Psoas muscle (tissue), 8 donors: ENCODE measurements around the gene PSMD6. TPM values are rescaled to one million over a fixed set of nuclear protein-coding genes. Genes with fewer than 3 reads are reported as not detected.

ENCODE experiments used
- ATAC-seq, 4 donors: fragments of 200-7000 bp; cut with Tn5 transposase; one replicate each; pipeline ENCODE4 v1.9.1; 2020; ENCODE audit warnings: moderate library complexity in 3 of 4, mild to moderate bottlenecking in 2 of 4
- DNase-seq, 2 donors: peaks; one replicate each; pipeline ENCODE4 v3.0.0-alpha.2; 2020
- H3K27ac ChIP-seq: fragments of 200-600 bp; one replicate; pipeline ENCODE4 v1.8.0; 2022
- H3K27me3 ChIP-seq, 3 donors: fragments of 200-600 bp in 1 of 3; one replicate each; pipeline versions ENCODE4 v1.6.1 to v1.8.0; 2013 to 2022; ENCODE audit warnings: low read length in 2 of 3, mild to moderate bottlenecking in 2 of 3, moderate library complexity in 1 of 3; ENCODE audit not compliant: insufficient read depth in 3 of 3
- H3K36me3 ChIP-seq, 2 donors: fragments of 200-600 bp in 1 of 2; one replicate each; pipeline versions ENCODE4 v1.6.1 to v1.8.0; 2013 to 2022; ENCODE audit warnings: low read depth in 1 of 2, mild to moderate bottlenecking in 1 of 2, moderate library complexity in 1 of 2; ENCODE audit not compliant: insufficient read depth in 1 of 2
- H3K4me1 ChIP-seq: fragments of 200-600 bp; one replicate; pipeline ENCODE4 v1.8.0; 2022
- H3K4me3 ChIP-seq: fragments of 200-600 bp; one replicate; pipeline ENCODE4 v1.8.0; 2022; ENCODE audit warnings: mild to moderate bottlenecking
- H3K9me3 ChIP-seq: fragments of 200-600 bp; one replicate; pipeline ENCODE4 v1.8.0; 2022
- CTCF ChIP-seq: fragments of 200-600 bp; IDR thresholded peaks from one replicate; pipeline ENCODE4 v1.8.0; 2022; ENCODE audit warnings: antibody characterized with exemption
- whole genome bisulfite sequencing, 3 donors: extraction: QIAGEN DNeasy Blood & Tissue Kit; methylation state at CpG; one replicate each; pipeline versions ENCODE4 v1.1.6 to v1.1.7; 2013; 5-methylcytosine and 5-hydroxymethylcytosine counted together
- intact Hi-C, 2 donors: fragments of 100-400 bp; cut with DNase I; formaldehyde crosslinking; loops; one replicate each; pipeline versions ENCODE4 v1.11.0 to v1.14.2; 2022
- polyA plus RNA-seq, 3 donors: library from polyadenylated mRNA; stranded (reverse); fragments of 200-250 nt; gene quantifications; one replicate each; pipeline ENCODE4 v1.2.3, GENCODE V29; 2013
- total RNA-seq, 4 donors: library from RNA; stranded (reverse); fragmentation: NEBNext Ultra II Directional in 2 of 4; extraction: Animal tissue kit (Norgen Biotek cat#: 25700) in 2 of 4; gene quantifications; one replicate each; pipeline versions ENCODE4 v1.2.1 to v1.2.4, GENCODE V29; 2021 to 2023
- donor health status: healthy with polysubstance abuse.
- donor health status: DM: no; HTN: no; CAD: no; lungs with moderate emphysema.
- donor health status: Bipolar disorder and iron deficiency.
- donor health status: healthy.
- donor health status: DM: yes; HTN: yes; CAD: no.
- donor health status: DM: no; HTN: no; CAD: no.
- donor health status: DM: no; HTN: no; CAD: no.
- donor health status: DM: yes; HTN: yes; CAD: no.

PSMD6 gene
- total and polyA plus RNA-seq, 7 donors = 81.8 to 333 (median 145) TPM

GRCh38 chr3:64055076-64055475 lies 31.8 kb upstream of the PSMD6 start:
- WGBS, 3 donors = 71 to 88% (median 86%) methylated on average over 2 of the region's 2 CpGs
- TF ChIP-seq CTCF = no peak
- DNase-seq (no peak), ATAC-seq (no peak)
- H3K27me3 ChIP-seq = no peaks in the 10 kb centered on the region
- peaks cover 6% of the 10 kb centered on the region for H3K4me1 ChIP-seq
- no peaks in the 10 kb centered on the region for H3K36me3 ChIP-seq
- intact Hi-C loops = no loop called here
- no peak overlapping the region for H3K4me3 ChIP-seq
- H3K27ac ChIP-seq = no peak overlapping the region
- H3K9me3 ChIP-seq = no peaks in the 10 kb centered on the region

- ATAC-seq (no peak), DNase-seq (no peak)
- 67 to 75% (median 70%) methylated on average over 3 of the region's 3 CpGs for WGBS, 3 donors
- Histone ChIP-seq H3K27me3 (no peaks in the 10 kb centered on the region), H3K4me1 (peaks cover 6% of the 10 kb centered on the region), H3K9me3 (no peaks in the 10 kb centered on the region), H3K27ac (no peak overlapping the region), H3K36me3 (no peaks in the 10 kb centered on the region), H3K4me3 (no peak overlapping the region)
- intact Hi-C loops = no loop called here
- TF ChIP-seq CTCF = no peak
Observed at GRCh38 chr3:64054488-64054887, 31.2 kb upstream of the PSMD6 start.

GRCh38 chr3:64053581-64053980 lies 30.3 kb upstream of the PSMD6 start:
- WGBS, 3 donors = 65 to 71% (median 68%) methylated on average over 3 of the region's 3 CpGs
- ATAC-seq (no peak), DNase-seq (no peak)
- Histone ChIP-seq H3K4me1 (peaks cover 2% of the 10 kb centered on the region), H3K27me3 (no peaks in the 10 kb centered on the region), H3K9me3 (no peaks in the 10 kb centered on the region), H3K27ac (no peak overlapping the region), H3K36me3 (no peaks in the 10 kb centered on the region), H3K4me3 (no peak overlapping the region)
- TF ChIP-seq CTCF = no peak
- intact Hi-C loops = no loop called here

- DNase-seq = no peak
- Histone ChIP-seq H3K4me1 (no peaks in the 10 kb centered on the region), H3K9me3 (no peaks in the 10 kb centered on the region), H3K27ac (no peak overlapping the region), H3K27me3 (no peaks in the 10 kb centered on the region), H3K4me3 (no peak overlapping the region), H3K36me3 (no peaks in the 10 kb centered on the region)
- TF ChIP-seq CTCF = no peak
- intact Hi-C loops = no loop called here
- ATAC-seq = no peak
Observed at GRCh38 chr3:64053117-64053516, 29.8 kb upstream of the PSMD6 start.

DNA sequence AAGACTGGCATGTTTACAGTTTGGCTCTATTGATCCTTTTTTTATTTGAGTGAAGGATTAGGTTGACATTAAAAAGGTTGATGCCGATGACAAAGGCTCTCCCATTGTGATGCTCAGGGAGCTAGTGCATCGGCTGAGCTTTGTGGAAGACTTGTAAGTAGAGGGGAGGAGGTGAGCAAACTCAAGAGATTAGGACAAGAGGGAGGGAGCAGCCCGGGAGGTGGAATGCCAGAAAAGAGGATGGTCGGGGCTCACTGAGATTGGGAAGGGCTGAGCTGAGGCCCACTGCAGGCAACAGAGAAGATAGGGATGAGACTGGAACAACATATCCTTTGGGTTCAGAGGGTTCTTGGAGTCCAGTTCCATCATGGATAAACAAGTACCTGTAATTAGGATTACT lies 26.5 kb upstream of the PSMD6 start:
- Histone ChIP-seq H3K27me3 (no peaks in the 10 kb centered on the region), H3K27ac (no peak overlapping the region), H3K9me3 (no peaks in the 10 kb centered on the region), H3K4me3 (no peak overlapping the region), H3K36me3 (no peaks in the 10 kb centered on the region), H3K4me1 (no peaks in the 10 kb centered on the region)
- no peak for TF ChIP-seq CTCF
- ATAC-seq = no peak
- intact Hi-C loops = no loop called here
- 74 to 87% (median 81%) methylated on average over 4 of the region's 4 CpGs for WGBS, 3 donors
- DNase-seq = no peak
